ENCODE measurements around the gene APAF1. TPM values are rescaled to one million over a fixed set of nuclear protein-coding genes. Genes with fewer than 3 reads are reported as not detected.
A peak's percentile ranks its signal among the peaks of the same experiment; 100 is the strongest.
"Not testable (repeated sequence)": the region's sequence is repeated elsewhere in the genome, so short reads cannot be mapped to it uniquely, and the experiment has no call there.

The APAF1 gene
- total RNA-seq, 1 donor from 2014 or later, result 3.8 TPM

DNA sequence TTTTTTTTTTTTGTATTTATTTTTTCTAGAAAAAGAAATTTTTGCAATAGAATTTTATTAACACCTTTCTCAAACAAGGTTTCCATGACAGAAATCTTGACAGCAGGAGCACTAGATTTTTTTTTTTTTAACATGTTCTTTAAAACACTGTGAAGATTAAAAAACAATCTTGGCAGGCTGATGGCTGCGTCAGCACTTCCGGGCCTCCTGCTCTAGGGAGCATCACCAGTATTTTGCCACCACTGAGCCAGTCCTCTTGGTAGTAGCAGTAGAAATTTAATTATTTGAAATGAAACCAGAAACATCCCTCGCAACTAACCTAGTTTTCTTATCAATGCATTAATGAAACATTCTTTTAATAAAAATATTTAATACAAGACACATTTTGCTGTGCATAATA lies 99.6 kb downstream of the APAF1 start:
- intact Hi-C loops (cut with micrococcal nuclease), result no loop called here
- DNase-seq (peak; percentile 39), ATAC-seq (no peak)

DNA sequence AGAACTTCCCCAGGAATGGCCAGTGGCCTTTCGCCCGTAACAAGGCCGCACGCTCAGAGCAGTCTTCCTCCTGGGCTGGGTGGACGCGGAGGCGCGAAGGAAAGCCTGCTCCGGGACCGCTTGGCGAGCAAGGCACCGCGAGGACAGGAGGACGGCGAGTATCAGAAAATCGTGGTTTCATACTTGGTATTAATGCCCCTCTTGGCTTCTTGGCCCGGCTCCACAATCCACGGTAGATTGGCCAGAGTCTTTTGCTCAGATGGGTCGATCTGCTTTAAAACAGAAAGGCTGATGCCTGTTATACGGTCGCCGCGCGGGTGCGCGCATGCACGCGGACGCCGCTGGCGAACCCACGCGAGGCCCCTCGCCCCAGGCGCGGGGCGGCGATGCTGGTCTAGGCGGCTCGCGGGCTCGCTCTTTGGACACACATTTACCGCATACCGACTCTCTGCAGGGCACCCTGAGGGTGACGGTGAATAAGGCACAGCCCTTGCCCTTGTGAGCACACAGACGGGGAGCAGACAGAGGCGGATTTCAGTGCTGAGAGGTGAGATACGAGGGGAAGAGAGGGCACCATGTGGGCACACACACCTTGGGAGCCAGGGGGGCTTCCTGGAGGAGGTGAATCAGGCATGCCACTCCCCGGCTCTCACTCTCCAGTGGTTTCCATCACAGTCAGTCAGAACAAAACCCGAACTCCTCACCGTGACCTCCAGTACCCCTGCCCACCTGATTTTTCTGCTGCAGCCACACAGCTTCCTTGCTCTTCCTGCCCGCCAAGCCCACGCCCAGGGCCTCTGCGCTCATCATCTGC lies 100.7 kb downstream of the APAF1 start:
- DNase-seq (peak; percentile 37), ATAC-seq (peak; percentile 51)
- intact Hi-C loops (cut with micrococcal nuclease), result no loop called here

DNA sequence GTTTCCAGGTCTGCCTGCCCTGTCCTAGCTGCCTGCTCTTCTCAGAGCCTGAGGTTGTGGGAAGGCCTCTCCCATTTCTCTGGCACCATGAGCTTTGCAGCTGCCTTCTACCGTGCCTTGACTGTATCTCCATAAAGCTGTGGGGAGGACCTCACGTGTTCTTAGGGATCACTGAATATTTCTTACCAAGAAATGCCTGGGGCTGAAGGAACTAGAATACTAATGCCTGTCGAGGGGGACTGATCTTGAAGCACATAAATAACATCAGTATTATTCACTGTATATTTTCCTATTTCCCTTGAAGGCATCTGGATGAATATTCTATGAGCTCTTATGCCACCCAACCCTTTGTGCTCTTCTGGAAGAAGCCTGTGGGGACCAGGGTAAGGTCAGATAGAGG lies 103.4 kb downstream of the APAF1 start:
- no peak for DNase-seq
- ATAC-seq, result no peak
- intact Hi-C loops (cut with micrococcal nuclease), result no loop called here

DNA sequence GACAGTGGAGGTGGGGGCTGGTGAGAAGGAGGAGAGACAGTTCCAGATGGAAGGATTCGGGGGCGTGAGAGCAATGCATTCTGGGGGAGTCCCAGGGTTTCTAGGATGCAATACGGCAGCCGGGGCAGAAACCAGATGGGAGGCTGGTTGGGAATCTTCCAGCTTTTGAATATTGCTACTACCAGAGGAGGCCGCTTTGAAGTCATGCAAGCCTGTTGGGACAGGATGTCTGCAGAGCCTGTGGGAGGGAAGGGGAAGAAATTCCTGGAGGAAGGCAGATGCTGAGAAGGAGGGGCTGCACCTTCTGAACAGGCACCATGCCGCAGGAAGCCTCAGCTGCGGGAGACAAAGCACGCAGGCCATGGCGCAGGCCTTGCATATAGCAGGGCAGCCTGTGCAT lies 105.4 kb downstream of the APAF1 start:
- no peak for DNase-seq
- no peak for ATAC-seq
- intact Hi-C loops (cut with micrococcal nuclease), result no loop called here

DNA sequence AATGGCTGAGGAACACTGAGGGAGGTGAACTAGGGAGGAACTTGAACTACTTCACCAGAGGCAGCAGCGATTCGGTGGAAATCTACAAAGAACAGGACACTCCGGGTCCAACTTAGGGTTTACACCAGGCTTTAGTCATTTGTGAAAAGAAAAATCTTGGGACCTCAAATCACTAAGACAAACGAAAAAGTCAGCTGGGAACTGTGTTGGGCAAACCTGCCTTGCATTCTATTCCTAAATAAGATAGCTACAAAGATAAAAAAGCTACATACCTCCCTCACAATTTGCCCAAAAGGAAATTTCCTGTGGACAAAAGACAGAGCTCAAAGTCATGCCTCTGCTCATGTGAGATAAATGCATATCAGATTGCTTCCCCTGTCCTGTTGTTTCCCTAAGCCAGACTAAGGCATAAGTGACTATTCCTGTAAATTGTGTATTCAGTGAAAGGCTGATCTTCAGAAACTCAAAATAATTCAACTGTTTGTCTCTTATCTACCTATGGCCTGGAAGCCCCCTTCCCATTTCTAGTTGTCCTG lies 106.6 kb downstream of the APAF1 start:
- no peak for DNase-seq
- intact Hi-C loops (cut with micrococcal nuclease), result no loop called here
- no peak for ATAC-seq

DNA sequence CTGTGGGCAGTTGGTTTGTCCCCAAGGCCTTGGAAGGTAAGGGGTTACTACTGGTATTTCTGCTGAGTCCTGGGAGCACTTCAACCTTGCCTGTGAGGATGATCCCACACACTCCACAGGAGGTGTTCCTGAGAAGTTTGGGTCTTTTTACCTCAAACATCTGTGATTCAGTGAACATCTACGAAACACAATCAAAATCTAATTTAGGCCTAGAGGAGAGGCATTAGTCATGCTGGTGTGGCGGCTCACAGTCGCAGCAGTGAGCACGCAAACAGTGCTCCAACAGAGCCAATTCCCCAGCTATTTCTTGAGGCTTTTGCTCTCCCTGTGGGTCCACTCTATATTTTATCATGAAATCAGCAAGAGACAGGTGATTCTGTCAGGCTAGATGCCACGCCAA lies 107.6 kb downstream of the APAF1 start:
- intact Hi-C loops (cut with micrococcal nuclease), result no loop called here
- no peak for ATAC-seq
- no peak for DNase-seq

DNA sequence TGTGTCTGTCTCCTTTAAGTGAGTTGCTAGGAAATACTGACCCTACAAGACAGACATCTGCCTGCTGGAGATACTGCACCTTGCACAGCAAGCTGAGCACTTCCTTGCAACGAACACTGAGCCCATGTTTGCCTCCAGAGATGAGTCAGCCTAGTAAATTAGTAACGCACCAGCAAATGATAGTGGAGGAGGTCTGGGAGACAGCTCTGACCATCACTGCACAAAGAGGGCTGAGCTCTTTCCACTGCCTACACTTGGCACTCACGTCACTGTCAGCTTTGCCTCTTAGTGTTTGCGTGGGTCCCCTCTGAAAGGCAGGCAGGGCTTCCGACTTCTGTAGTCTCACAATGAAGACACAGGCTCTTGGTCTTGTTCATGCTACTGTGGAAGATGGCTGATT lies 109.0 kb downstream of the APAF1 start:
- no peak for DNase-seq
- ATAC-seq, result no peak
- intact Hi-C loops (cut with micrococcal nuclease), result no loop called here

DNA sequence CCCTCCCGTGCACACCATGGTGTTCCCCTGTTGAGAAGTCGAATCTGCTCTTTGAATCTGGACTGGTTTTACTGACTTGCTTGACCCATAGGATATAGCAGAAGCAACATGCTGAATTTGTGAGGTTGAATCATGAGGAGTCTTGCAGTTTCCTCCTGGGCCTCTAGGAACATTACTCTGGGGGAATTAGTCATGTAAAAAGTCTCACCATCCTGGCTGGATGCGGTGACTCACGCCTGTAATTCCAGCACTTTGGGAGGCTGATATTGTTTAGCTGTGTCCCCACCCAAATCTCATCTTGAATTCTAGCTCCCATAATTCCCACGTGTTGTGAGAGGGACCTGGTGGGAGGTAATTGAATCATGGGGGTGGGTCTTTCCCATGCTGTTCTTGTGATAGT lies 110.8 kb downstream of the APAF1 start:
- DNase-seq; intact Hi-C loops (cut with micrococcal nuclease); ATAC-seq: not testable (repeated sequence)

DNA sequence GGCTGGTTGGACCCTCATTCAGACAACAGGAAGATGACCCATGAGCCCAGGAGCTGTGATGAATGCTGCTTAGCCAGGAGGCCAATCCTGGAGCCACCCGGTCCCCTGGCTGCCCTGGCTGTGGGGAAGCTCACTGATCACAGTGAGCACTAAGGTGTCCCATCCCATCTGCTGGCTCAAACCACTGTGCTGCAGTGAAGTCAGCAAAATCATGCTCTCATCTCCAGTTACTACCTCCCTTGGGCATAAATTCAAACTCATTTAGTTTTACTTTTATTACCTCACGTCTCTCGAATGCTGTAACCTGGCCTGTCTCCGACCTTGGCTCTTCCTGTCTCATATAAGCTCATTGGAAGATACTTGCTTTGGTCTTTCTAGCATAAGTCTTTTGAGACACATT lies 112.4 kb downstream of the APAF1 start:
- no peak for ATAC-seq
- no peak for DNase-seq
- intact Hi-C loops (cut with micrococcal nuclease), result no loop called here

DNA sequence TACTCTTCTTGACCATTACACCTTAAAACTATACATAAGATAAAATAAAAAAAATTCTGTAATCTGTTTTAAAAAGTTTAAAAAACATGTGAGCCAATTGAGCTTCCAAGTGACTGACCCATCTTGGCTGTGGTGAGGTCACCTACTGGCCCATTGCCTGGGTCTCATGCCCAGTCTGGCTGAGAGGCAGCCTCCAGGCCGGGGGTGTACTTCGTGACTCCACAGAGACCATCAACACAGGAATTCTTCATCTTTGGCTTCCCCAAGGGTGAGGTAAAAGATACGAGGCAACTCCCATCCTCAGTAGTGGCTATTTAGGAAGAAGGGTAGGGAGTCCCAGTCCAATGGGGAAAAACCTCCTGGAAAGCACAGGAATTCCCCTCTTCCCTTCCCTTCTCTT lies 113.2 kb downstream of the APAF1 start:
- no peak for ATAC-seq
- intact Hi-C loops (cut with micrococcal nuclease), result no loop called here
- DNase-seq, result peak; percentile 49

DNA sequence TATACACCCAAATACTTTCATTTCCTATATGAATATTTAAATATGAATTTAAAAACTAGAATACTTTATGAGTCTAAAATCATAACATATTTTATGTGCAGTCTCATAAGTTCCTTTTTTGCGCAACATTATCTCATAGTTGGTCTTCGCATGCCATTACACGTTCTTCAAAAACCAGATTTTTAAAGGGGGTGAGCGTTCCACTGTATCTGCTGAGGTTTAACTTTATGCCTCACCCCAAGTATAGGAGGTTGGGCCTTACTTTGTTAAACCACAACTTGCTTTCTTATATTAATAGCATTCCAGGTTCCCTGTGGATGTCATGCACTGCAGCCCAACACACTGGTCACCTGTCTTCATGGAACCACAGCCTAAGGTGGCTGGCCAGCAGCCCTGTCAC lies 118.6 kb downstream of the APAF1 start:
- intact Hi-C loops (cut with micrococcal nuclease), result no loop called here
- DNase-seq (no peak), ATAC-seq (no peak)

DNA sequence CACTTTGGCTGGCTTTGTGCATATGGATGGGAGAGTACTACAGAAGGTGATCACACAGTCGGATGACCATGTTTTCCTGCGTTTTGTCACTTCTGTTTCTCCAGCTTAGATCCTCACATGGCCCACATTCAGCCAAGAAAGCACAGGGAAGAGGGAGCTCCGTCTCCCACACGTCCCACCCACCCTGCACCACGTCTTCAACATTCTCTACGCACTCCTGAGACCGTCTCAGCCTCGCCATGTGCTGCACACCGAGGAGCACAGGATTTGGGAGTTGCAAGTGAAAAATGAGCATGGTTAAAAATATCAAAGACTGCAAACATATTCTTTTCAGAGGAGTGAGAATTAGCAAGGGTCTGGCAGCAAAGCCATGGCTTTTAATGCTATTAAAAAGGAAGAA lies 122.2 kb downstream of the APAF1 start:
- intact Hi-C loops (cut with micrococcal nuclease), result no loop called here
- no peak for DNase-seq
- no peak for ATAC-seq

DNA sequence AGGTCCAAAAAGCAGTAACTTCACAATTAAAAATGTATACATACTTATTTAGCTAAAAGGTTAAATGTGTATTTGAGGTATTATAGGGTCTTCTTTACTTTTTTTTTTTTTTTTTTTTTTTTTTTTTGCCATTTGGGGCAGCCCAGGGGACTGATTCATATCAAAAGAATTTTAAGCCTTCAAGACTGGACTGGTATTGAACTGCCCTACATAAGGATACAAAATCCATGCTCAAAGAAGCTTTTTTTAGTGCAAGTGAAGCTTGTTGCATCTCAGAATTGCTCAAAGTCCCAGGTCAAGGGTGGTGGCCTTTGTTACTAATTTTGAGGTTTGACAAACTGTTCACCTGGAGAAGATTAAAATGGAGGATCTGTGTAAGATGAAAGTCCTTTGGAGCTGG lies 124.0 kb downstream of the APAF1 start:
- no peak for DNase-seq
- no peak for ATAC-seq
- intact Hi-C loops (cut with micrococcal nuclease), result no loop called here

DNA sequence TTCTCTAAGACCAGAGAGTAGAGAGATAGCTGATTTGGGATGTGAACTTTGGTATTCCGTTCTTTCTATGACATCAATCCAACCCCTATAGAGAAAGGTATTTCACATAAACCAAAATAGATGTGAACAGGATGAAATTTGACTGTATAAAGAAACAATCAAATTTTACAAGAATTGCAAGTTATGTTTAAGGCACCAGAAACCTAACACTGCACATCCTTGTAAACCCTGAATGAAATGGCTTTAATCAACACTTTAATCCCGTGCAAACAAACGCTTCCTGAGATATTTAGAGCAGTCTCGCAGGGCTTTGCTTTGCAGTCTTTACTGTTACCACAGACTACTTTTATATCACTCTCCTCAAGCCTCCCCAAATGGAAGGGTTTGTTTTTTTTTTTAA lies 125.1 kb downstream of the APAF1 start:
- no peak for DNase-seq
- intact Hi-C loops (cut with micrococcal nuclease), result no loop called here
- no peak for ATAC-seq

DNA sequence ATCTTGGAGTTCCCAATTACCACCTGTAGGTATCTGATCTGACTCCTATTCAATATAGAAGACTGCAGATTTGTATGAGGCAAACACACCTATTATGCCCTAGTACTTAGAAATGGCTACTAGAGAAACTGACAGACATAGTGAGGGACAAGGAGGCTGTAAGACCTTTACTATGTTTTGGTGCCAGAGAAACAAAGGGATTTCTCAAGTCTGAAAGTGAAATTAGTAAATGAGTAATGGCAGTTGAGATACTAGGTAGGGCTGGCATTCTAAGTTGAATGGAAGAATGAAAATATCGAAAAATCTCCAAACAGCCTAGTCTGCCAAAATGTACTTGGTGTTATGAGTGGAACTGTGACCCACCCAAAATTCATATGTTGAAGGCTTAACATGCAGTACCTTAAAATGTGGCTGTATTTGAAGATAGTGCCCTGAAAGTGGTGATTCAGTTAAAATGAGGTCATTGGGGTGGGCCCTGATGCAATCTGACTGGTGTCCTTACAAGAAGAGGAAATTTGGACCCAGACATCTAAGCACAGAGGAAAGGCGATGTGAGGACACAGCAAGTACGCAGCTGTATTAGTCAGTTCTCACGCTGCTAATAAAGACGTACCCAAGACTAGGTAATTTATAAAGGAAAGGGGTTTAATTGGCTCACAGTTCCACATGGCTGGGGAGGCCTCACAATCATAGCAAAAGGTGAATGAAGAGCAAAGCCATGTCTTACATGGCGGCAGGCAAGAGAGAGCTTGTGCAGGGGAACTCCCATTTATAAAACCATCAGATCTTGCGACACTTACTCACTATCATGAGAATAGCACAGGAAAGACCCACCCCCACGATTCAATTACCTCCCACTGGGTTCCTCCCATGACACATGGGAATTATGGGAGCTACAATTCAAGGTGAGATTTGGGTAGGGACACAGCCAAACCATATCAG lies 127.0 kb downstream of the APAF1 start:
- ATAC-seq (no peak), DNase-seq (no peak)
- intact Hi-C loops (cut with micrococcal nuclease), result no loop called here

DNA sequence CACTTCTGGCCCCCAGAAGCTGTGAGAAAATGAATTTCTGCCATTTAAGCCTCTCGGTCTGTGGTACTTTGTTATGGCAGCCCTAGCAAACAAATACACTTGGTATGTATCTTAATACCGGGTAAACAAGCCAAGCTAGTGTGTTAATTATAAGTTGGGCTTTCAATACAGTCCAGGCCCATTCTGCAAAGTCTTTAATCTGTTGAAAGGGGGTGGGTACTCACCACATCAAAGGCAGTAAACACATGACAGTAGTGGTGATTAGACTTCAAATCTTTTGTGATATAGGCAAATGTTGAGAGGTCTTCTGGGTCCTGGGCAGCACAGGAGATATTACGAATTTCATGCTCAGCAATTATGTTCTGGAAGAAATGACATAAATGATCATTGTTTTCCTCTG lies 127.7 kb downstream of the APAF1 start:
- intact Hi-C loops (cut with micrococcal nuclease), result no loop called here
- ATAC-seq (no peak), DNase-seq (no peak)

DNA sequence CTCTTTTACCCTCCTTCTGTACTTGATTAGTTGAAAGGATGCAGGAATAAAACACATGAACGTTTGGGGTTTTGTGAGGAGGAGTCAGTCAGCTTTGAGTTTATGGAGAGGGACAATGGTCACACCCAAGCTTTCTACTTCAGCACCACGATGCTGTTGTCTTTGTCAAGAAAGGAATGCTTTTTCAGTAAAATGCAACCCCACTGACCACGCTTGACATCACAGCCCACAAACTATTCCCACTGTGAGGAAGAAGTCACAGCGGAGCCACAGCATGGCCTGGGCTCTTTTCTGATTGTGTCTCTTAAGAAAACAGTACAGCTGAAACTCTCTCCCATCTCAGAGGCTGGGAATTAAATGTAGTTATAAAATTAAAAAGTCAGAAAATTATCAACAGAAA lies 135.2 kb downstream of the APAF1 start:
- DNase-seq (no peak), ATAC-seq (no peak)
- intact Hi-C loops (cut with micrococcal nuclease), result no loop called here

DNA sequence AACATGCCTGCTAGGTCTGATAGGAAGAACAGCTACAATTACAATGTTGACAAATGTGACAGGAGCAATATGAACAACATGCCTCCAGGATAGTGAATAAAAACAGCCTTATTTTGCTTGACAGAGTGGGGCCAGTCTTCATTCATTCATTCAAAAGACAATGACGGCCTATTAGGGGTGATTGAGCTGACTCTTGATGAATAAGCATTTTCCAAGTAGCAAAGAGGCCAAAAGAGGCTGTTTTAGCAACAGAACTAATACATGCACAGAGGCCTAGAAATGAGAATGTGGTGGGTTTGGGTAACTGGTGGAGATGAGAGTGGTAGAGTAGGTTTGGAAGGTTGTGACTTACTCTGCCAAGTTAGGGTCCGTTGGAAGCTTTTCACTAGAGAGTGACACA lies 138.3 kb downstream of the APAF1 start:
- ATAC-seq (no peak), DNase-seq (no peak)
- intact Hi-C loops (cut with micrococcal nuclease), result no loop called here

Data from left ventricle myocardium superior (tissue), 1 donor.